GM23338 (cell line): ENCODE data around the gene OR51M1. TPM values are rescaled to one million over a fixed set of nuclear protein-coding genes. Genes with fewer than 3 reads are reported as not detected.
A peak's percentile ranks its signal among the peaks of the same experiment; 100 is the strongest.

Source experiments
- ATAC-seq: fragments of 200-7000 bp; cut with Tn5 transposase; 3 replicates; pipeline ENCODE4 v1.9.1; 2020
- DNase-seq: peaks from one replicate; pipeline ENCODE4 v3.0.0-alpha.2; 2015; ENCODE audit warnings: low spot score
- H2AFZ ChIP-seq: fragments of 200-600 bp; sonication (generic); 2 replicates; pipeline ENCODE4 v1.8.0; 2016; ENCODE audit warnings: antibody characterized with exemption, mild to moderate bottlenecking, moderate library complexity
- H3F3A ChIP-seq: fragments of 200-600 bp; sonication (generic); replicated peaks from 2 replicates; pipeline ENCODE4 v1.8.0; 2017; ENCODE audit warnings: antibody characterized with exemption, mixed run types, low read depth
- H3K27ac ChIP-seq: fragments of 200-600 bp; sonication (generic); 2 replicates; pipeline ENCODE4 v1.6.1; 2016; ENCODE audit warnings: low read depth
- H3K27me3 ChIP-seq: fragments of 200-600 bp; sonication (generic); 2 replicates; pipeline ENCODE4 v1.8.0; 2016; ENCODE audit warnings: mild to moderate bottlenecking, mixed run types, moderate library complexity; ENCODE audit not compliant: insufficient read depth
- H3K36me3 ChIP-seq: fragments of 200-600 bp; sonication (generic); 2 replicates; pipeline ENCODE4 v1.8.0; 2016; ENCODE audit warnings: mild to moderate bottlenecking; ENCODE audit not compliant: insufficient read depth
- H3K4me1 ChIP-seq: fragments of 200-600 bp; sonication (generic); 2 replicates; pipeline ENCODE4 v1.8.0; 2016; ENCODE audit warnings: mild to moderate bottlenecking, moderate library complexity; ENCODE audit not compliant: insufficient read depth
- H3K4me2 ChIP-seq: fragments of 200-600 bp; sonication (generic); 2 replicates; pipeline ENCODE4 v1.7.1; 2017; ENCODE audit warnings: mixed run types
- H3K4me3 ChIP-seq: fragments of 200-600 bp; sonication (generic); 2 replicates; pipeline ENCODE4 v1.6.1; 2016; ENCODE audit warnings: mixed run types
- H3K79me2 ChIP-seq: fragments of 200-600 bp; sonication (generic); replicated peaks from 2 replicates; pipeline ENCODE4 v1.8.0; 2017; ENCODE audit warnings: mild to moderate bottlenecking; ENCODE audit not compliant: insufficient read depth
- H3K9me2 ChIP-seq: fragments of 200-600 bp; sonication (generic); 2 replicates; pipeline ENCODE4 v1.8.0; 2017; ENCODE audit not compliant: insufficient read depth
- H4K20me1 ChIP-seq: fragments of 200-600 bp; sonication (generic); replicated peaks from 2 replicates; pipeline ENCODE4 v1.8.0; 2017; ENCODE audit warnings: mild to moderate bottlenecking; ENCODE audit not compliant: insufficient read depth
- H3K27ac Mint-ChIP-seq: 2 replicates; pipeline ENCODE4 v1.8.0; 2020; ENCODE audit warnings: inconsistent platforms, mild to moderate bottlenecking, moderate library complexity, mixed read lengths
- H3K27me3 Mint-ChIP-seq: 3 replicates; pipeline ENCODE4 v1.8.0; 2022; ENCODE audit warnings: low read depth, mild to moderate bottlenecking, moderate library complexity, mixed read lengths, inconsistent platforms; ENCODE audit not compliant: insufficient read depth, poor library complexity
- H3K36me3 Mint-ChIP-seq: 3 replicates; pipeline ENCODE4 v1.8.0; 2021; ENCODE audit warnings: low read depth, mild to moderate bottlenecking, inconsistent platforms, moderate library complexity, mixed read lengths
- H3K4me1 Mint-ChIP-seq: 3 replicates; pipeline ENCODE4 v1.8.0; 2020; ENCODE audit warnings: mild to moderate bottlenecking, inconsistent platforms, mixed read lengths
- H3K4me3 Mint-ChIP-seq: 3 replicates; pipeline ENCODE4 v1.8.0; 2021; ENCODE audit warnings: moderate library complexity, mild to moderate bottlenecking, inconsistent platforms, mixed read lengths
- H3K9me3 Mint-ChIP-seq: 3 replicates; pipeline ENCODE4 v1.8.0; 2020; ENCODE audit warnings: moderate library complexity, mild to moderate bottlenecking, inconsistent platforms, mixed read lengths
- EZH2 ChIP-seq: fragments of 200-600 bp; sonication (generic); IDR thresholded peaks from one replicate; pipeline ENCODE4 v1.8.0; 2017; ENCODE audit warnings: antibody characterized with exemption, mild to moderate bottlenecking, low read depth; ENCODE audit not compliant: unreplicated experiment
- JUNB ChIP-seq: IDR thresholded peaks from one replicate; pipeline ENCODE4 v1.6.1; 2016; ENCODE audit warnings: antibody characterized with exemption; ENCODE audit not compliant: unreplicated experiment
- NANOG ChIP-seq: IDR thresholded peaks from 2 replicates; pipeline ENCODE4 v1.6.1; 2016; ENCODE audit warnings: antibody characterized with exemption, borderline replicate concordance
- POLR2AphosphoS5 ChIP-seq: IDR thresholded peaks from 2 replicates; pipeline ENCODE4 v1.6.1; 2016; ENCODE audit warnings: antibody characterized with exemption, low read depth
- STAT1 ChIP-seq: IDR thresholded peaks from one replicate; pipeline ENCODE4 v1.6.1; 2016; ENCODE audit warnings: antibody characterized with exemption; ENCODE audit not compliant: unreplicated experiment
- ZNF331 ChIP-seq: fragments of 250-450 bp; sonication (Bioruptor Pico); IDR thresholded peaks from 2 replicates; pipeline ENCODE4 v1.5.0; 2020; ENCODE audit warnings: low read depth, mild to moderate bottlenecking, moderate library complexity
- polyA plus RNA-seq: library from polyadenylated mRNA; unstranded; fragments of >200 nt; fragmentation: Nextera tagmentation; extraction: Ambion mirVana; gene quantifications from 2 replicates; pipeline ENCODE4 v1.2.1, GENCODE V29; 2016
- total RNA-seq: library from RNA; depleted of rRNA; stranded (reverse); fragments of >200 nt; shearing (Covaris generic); gene quantifications from 2 replicates; pipeline ENCODE4 v1.2.3, GENCODE V29; 2014
- TF ChIP-seq, protein P1 (sequence below): fragments of 250-450 bp; sonication (Bioruptor Pico); IDR thresholded peaks from 2 replicates; pipeline ENCODE4 v1.5.0; 2020; ENCODE audit warnings: mild to moderate bottlenecking, moderate library complexity
- TF ChIP-seq, protein P2 (sequence below): IDR thresholded peaks from one replicate; pipeline ENCODE4 v1.6.1; 2018; ENCODE audit warnings: antibody characterized with exemption; ENCODE audit not compliant: unreplicated experiment
- TF ChIP-seq, protein P3 (sequence below): IDR thresholded peaks from 2 replicates; pipeline ENCODE4 v1.6.1; 2016; ENCODE audit warnings: antibody characterized with exemption

The OR51M1 gene
- total and polyA plus RNA-seq, 2 experiments from 2014 or later, result 0.03 TPM; not detected in 1

DNA sequence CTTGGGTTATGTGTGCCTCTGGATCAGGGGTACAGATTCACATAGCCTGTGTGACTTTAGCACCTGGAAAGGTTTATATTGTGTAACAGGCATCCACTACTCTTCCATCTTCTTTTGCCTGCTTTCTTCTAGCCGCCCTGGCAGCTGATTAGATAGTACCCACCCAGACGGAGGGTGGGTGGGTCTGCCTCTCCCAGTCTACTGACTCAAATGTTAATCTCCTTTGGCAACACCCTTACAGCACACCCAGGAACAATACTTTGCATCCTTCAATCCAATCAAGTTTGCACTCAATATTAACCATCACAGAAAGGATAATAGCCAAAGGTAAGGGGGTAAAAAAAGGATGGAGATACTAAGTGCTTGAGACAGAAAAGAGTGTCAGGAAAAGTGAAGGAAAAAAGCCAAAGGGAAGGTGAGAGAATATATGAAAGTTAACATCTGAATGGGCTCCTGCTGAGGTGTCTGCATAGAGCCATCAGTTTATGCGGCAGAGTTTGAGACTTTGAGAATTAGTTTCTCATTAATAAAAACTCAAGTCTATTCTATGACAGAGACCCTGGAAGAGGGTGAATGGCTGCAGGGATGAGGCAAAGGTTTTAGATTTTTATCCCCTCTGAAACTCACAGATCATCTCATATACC, 34.9 kb upstream of the OR51M1 start:
- Histone ChIP-seq H3K27ac (no peak overlapping the region), H3K4me3 (peak overlapping the region; percentile 34; the same call in 1 of the 2 replicates), H3K9me2 (no peaks in the 10 kb centered on the region), H3K4me1 (peaks cover 18% of the 10 kb centered on the region), H4K20me1 (no peaks in the 10 kb centered on the region), H3K4me2 (peak overlapping the region; percentile 36), H3K36me3 (no peaks in the 10 kb centered on the region), H2AFZ (no peak overlapping the region), H3F3A (no peaks in the 10 kb centered on the region), H3K27me3 (no peaks in the 10 kb centered on the region), H3K79me2 (no peaks in the 10 kb centered on the region)
- peak; percentile 58 for ATAC-seq
- Mint-ChIP-seq H3K4me3 (peak overlapping the region; percentile 35; the same call in 2 of the 3 replicates), H3K27me3 (no peaks in the 10 kb centered on the region), H3K4me1 (peaks cover 26% of the 10 kb centered on the region), H3K27ac (no peak overlapping the region), H3K36me3 (no peaks in the 10 kb centered on the region), H3K9me3 (no peaks in the 10 kb centered on the region)
- TF ChIP-seq EZH2 (no peak), NANOG (0 out of 2 replicates have a peak, but pooled peaks have one; percentile 14)
- DNase-seq, result peak; percentile 27

DNA sequence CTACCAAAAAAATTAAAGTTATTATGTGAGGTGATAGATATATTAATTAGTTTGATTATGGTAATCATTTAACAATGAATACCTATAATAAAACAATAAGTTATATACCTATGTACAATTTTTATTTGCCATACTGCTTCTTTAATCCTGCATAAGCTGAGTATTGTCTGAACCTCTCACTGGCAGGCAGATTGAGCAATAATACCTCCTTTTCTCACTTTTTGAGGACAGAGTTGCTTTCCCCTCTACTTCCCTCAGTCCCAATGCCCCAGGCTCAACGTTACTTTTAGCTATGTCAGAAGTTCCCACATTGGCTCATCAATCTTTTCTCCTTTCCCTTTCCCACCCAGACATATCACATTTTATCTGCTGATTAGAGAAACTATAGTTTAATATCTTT, 34.1 kb upstream of the OR51M1 start:
- Histone ChIP-seq H3K4me2 (no peak overlapping the region), H3K4me1 (peaks cover 18% of the 10 kb centered on the region), H3K27me3 (no peaks in the 10 kb centered on the region), H3K4me3 (no peak overlapping the region), H3F3A (no peaks in the 10 kb centered on the region), H2AFZ (no peak overlapping the region), H4K20me1 (no peaks in the 10 kb centered on the region), H3K27ac (no peak overlapping the region), H3K79me2 (no peaks in the 10 kb centered on the region), H3K9me2 (no peaks in the 10 kb centered on the region), H3K36me3 (no peaks in the 10 kb centered on the region)
- no peaks in the 10 kb centered on the region for H3K9me3 Mint-ChIP-seq
- no peaks in the 10 kb centered on the region for H3K27me3 Mint-ChIP-seq
- H3K4me1 Mint-ChIP-seq, result peaks cover 21% of the 10 kb centered on the region
- ATAC-seq, result no peak
- H3K4me3 Mint-ChIP-seq, result no peak overlapping the region
- DNase-seq, result no peak
- no peak overlapping the region for H3K27ac Mint-ChIP-seq
- no peaks in the 10 kb centered on the region for H3K36me3 Mint-ChIP-seq
- no peak for TF ChIP-seq POLR2AphosphoS5
- TF ChIP-seq JUNB, result no peak
- no peak for TF ChIP-seq ZNF331 (CRISPR knock-in tag)
- TF ChIP-seq, protein P1, sequence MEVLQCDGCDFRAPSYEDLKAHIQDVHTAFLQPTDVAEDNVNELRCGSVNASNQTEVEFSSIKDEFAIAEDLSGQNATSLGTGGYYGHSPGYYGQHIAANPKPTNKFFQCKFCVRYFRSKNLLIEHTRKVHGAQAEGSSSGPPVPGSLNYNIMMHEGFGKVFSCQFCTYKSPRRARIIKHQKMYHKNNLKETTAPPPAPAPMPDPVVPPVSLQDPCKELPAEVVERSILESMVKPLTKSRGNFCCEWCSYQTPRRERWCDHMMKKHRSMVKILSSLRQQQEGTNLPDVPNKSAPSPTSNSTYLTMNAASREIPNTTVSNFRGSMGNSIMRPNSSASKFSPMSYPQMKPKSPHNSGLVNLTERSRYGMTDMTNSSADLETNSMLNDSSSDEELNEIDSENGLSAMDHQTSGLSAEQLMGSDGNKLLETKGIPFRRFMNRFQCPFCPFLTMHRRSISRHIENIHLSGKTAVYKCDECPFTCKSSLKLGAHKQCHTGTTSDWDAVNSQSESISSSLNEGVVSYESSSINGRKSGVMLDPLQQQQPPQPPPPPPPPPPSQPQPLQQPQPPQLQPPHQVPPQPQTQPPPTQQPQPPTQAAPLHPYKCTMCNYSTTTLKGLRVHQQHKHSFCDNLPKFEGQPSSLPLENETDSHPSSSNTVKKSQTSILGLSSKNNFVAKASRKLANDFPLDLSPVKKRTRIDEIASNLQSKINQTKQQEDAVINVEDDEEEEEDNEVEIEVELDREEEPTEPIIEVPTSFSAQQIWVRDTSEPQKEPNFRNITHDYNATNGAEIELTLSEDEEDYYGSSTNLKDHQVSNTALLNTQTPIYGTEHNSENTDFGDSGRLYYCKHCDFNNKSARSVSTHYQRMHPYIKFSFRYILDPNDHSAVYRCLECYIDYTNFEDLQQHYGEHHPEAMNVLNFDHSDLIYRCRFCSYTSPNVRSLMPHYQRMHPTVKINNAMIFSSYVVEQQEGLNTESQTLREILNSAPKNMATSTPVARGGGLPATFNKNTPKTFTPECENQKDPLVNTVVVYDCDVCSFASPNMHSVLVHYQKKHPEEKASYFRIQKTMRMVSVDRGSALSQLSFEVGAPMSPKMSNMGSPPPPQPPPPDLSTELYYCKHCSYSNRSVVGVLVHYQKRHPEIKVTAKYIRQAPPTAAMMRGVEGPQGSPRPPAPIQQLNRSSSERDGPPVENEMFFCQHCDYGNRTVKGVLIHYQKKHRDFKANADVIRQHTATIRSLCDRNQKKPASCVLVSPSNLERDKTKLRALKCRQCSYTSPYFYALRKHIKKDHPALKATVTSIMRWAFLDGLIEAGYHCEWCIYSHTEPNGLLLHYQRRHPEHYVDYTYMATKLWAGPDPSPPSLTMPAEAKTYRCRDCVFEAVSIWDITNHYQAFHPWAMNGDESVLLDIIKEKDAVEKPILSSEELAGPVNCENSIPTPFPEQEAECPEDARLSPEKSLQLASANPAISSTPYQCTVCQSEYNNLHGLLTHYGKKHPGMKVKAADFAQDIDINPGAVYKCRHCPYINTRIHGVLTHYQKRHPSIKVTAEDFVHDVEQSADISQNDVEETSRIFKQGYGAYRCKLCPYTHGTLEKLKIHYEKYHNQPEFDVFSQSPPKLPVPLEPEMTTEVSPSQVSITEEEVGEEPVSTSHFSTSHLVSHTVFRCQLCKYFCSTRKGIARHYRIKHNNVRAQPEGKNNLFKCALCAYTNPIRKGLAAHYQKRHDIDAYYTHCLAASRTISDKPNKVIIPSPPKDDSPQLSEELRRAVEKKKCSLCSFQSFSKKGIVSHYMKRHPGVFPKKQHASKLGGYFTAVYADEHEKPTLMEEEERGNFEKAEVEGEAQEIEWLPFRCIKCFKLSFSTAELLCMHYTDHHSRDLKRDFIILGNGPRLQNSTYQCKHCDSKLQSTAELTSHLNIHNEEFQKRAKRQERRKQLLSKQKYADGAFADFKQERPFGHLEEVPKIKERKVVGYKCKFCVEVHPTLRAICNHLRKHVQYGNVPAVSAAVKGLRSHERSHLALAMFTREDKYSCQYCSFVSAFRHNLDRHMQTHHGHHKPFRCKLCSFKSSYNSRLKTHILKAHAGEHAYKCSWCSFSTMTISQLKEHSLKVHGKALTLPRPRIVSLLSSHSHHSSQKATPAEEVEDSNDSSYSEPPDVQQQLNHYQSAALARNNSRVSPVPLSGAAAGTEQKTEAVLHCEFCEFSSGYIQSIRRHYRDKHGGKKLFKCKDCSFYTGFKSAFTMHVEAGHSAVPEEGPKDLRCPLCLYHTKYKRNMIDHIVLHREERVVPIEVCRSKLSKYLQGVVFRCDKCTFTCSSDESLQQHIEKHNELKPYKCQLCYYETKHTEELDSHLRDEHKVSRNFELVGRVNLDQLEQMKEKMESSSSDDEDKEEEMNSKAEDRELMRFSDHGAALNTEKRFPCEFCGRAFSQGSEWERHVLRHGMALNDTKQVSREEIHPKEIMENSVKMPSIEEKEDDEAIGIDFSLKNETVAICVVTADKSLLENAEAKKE, result no peak
- no peak for TF ChIP-seq EZH2
- TF ChIP-seq, protein P2, sequence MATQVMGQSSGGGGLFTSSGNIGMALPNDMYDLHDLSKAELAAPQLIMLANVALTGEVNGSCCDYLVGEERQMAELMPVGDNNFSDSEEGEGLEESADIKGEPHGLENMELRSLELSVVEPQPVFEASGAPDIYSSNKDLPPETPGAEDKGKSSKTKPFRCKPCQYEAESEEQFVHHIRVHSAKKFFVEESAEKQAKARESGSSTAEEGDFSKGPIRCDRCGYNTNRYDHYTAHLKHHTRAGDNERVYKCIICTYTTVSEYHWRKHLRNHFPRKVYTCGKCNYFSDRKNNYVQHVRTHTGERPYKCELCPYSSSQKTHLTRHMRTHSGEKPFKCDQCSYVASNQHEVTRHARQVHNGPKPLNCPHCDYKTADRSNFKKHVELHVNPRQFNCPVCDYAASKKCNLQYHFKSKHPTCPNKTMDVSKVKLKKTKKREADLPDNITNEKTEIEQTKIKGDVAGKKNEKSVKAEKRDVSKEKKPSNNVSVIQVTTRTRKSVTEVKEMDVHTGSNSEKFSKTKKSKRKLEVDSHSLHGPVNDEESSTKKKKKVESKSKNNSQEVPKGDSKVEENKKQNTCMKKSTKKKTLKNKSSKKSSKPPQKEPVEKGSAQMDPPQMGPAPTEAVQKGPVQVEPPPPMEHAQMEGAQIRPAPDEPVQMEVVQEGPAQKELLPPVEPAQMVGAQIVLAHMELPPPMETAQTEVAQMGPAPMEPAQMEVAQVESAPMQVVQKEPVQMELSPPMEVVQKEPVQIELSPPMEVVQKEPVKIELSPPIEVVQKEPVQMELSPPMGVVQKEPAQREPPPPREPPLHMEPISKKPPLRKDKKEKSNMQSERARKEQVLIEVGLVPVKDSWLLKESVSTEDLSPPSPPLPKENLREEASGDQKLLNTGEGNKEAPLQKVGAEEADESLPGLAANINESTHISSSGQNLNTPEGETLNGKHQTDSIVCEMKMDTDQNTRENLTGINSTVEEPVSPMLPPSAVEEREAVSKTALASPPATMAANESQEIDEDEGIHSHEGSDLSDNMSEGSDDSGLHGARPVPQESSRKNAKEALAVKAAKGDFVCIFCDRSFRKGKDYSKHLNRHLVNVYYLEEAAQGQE, result no peak
- TF ChIP-seq, protein P3, sequence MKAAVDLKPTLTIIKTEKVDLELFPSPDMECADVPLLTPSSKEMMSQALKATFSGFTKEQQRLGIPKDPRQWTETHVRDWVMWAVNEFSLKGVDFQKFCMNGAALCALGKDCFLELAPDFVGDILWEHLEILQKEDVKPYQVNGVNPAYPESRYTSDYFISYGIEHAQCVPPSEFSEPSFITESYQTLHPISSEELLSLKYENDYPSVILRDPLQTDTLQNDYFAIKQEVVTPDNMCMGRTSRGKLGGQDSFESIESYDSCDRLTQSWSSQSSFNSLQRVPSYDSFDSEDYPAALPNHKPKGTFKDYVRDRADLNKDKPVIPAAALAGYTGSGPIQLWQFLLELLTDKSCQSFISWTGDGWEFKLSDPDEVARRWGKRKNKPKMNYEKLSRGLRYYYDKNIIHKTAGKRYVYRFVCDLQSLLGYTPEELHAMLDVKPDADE, result no peak
- TF ChIP-seq NANOG, result no peak
- TF ChIP-seq STAT1, result no peak
